Esophagus muscularis mucosa (tissue), 4 donors: ENCODE measurements around the gene GTF2E1. TPM values are rescaled to one million over a fixed set of nuclear protein-coding genes. Genes with fewer than 3 reads are reported as not detected.
"Not testable (repeated sequence)": the region's sequence is repeated elsewhere in the genome, so short reads cannot be mapped to it uniquely, and the experiment has no call there.

Experiments used
- DNase-seq: peaks from one replicate; pipeline ENCODE4 v3.0.0-alpha.2; 2017; ENCODE audit errors: extremely low spot score
- H3K27ac ChIP-seq, 4 donors: fragments of 200-600 bp; sonication (generic); replicated peaks in 1 of 4; 1 replicate in 3 of 4; 2 replicates in 1 of 4; pipeline ENCODE4 v1.5.1; 2016 to 2019; ENCODE audit warnings: mild to moderate bottlenecking in 1 of 4
- H3K27me3 ChIP-seq, 4 donors: fragments of 200-600 bp; sonication (generic); one replicate each; pipeline versions ENCODE4 v1.5.1 to v1.6.0; 2016 to 2019
- H3K36me3 ChIP-seq, 4 donors: fragments of 200-600 bp; sonication (generic); one replicate each; pipeline ENCODE4 v1.5.1; 2016 to 2019
- H3K4me1 ChIP-seq, 4 donors: fragments of 200-600 bp; sonication (generic); one replicate each; pipeline ENCODE4 v1.5.1; 2016 to 2019
- H3K4me3 ChIP-seq, 4 donors: fragments of 200-600 bp; sonication (generic); 1 replicate in 2 of 4; 2 replicates in 2 of 4; pipeline ENCODE4 v1.5.1; 2016 to 2019; ENCODE audit warnings: mild to moderate bottlenecking in 4 of 4, moderate library complexity in 1 of 4
- H3K9me3 ChIP-seq, 4 donors: fragments of 200-600 bp; sonication (generic); 1 replicate in 3 of 4; 2 replicates in 1 of 4; pipeline ENCODE4 v1.5.1; 2016 to 2019
- EP300 ChIP-seq: sonication (generic); formaldehyde crosslinking; IDR thresholded peaks from one replicate; pipeline ENCODE4 v1.6.1; 2017; ENCODE audit warnings: antibody characterized with exemption
- POLR2A ChIP-seq: fragments of 450-650 bp; IDR thresholded peaks from one replicate; pipeline ENCODE4 v1.6.1; 2017; ENCODE audit warnings: antibody characterized with exemption, moderate library complexity, mild to moderate bottlenecking, low read depth
- POLR2AphosphoS5 ChIP-seq, 2 donors: sonication (generic); formaldehyde crosslinking; IDR thresholded peaks; one replicate each; pipeline ENCODE4 v1.6.1; 2017; ENCODE audit warnings: antibody characterized with exemption in 2 of 2
- WGBS: methylation state at CpG from one replicate; pipeline ENCODE4 v1.1.5; 2018; 5-methylcytosine and 5-hydroxymethylcytosine counted together
- intact Hi-C: fragments of 100-400 bp; cut with DNase I; formaldehyde crosslinking; loops from one replicate; pipeline ENCODE4 v1.15.1; 2023
- total RNA-seq, 4 donors: library from RNA; depleted of rRNA; stranded (reverse); fragments of >200 nt; gene quantifications; one replicate each; pipeline versions ENCODE4 v1.1.0 to v1.2.1, GENCODE V29; 2016
- TF ChIP-seq, protein P1 (sequence below), 3 experiments: fragments of 200-600 bp in 2 of 3; fragments of 450-650 bp in 1 of 3; sonication (generic) in 2 of 3; IDR thresholded peaks; one replicate each; pipeline ENCODE4 v1.5.1; 2017 to 2019; ENCODE audit warnings: antibody characterized with exemption in 3 of 3, mild to moderate bottlenecking in 2 of 3, moderate library complexity in 1 of 3

The GTF2E1 gene
- total RNA-seq, 4 donors from 2014 or later: 9.4 to 18.2 (median 13.9) TPM

DNA sequence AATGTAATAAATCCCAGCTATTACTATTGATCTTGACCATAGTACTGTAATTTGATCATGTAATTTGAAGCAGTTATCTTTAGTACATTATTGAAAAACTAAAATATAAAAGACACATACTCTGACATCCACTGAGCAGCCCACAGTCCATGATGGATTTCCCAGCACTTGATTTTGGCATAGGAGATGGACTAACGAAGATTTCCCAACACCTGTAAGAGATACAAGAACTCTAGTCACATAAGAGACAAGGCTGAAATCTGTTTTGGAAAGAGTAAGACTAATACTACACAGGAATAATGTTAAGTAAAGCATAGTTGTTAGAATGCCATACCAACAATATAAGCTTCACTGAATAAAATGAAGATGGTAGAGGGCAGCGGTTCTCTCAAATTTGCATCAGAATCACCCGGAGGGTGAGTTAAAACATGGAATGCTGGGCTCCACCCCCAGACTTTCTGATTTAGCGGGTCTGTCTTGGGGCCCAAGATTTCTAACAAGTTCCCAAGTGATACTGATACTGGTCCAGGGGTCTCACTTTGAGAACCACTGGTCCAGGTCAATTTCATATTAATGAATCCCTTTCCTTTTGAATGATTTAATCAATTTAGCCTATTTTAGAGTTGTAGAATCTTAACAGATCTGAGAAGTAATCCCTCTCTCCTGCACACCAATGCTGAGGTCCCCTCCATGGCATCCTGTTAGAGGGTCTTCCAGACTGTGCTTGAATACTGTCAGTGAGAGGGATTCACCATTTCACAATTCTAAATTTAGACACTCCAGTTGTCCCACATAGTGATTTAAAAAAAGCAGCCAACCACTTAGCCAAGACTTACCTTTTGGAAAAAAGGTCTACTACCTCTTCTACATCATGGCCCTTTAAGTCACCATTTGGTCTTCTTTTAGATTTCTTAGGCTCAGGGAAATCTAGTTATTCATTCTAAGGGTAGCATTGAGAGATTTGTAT, 11.7 kb upstream of the GTF2E1 start:
- DNase-seq: no peak
- WGBS: 86% methylated on average over 4 of the region's 4 CpGs
- H3K27ac ChIP-seq: no peak overlapping the region

GRCh38 chr3:120738006-120738405, 4.5 kb upstream of the GTF2E1 start:
- H3K27me3 ChIP-seq, H3K4me3 ChIP-seq, H3K27ac ChIP-seq, DNase-seq, H3K9me3 ChIP-seq, intact Hi-C loops: not testable (repeated sequence)
- H3K4me1 ChIP-seq: peaks cover 5 to 13% (median 9%) of the 10 kb centered on the region in 4 donors
- WGBS: 100% methylated on average over 2 of the region's 8 CpGs
- H3K36me3 ChIP-seq: peaks cover 0 to 17% (median 11%) of the 10 kb centered on the region in 4 donors

More for the DNA sequence above, 11.7 kb upstream of the GTF2E1 start:
- TF ChIP-seq, protein P1, sequence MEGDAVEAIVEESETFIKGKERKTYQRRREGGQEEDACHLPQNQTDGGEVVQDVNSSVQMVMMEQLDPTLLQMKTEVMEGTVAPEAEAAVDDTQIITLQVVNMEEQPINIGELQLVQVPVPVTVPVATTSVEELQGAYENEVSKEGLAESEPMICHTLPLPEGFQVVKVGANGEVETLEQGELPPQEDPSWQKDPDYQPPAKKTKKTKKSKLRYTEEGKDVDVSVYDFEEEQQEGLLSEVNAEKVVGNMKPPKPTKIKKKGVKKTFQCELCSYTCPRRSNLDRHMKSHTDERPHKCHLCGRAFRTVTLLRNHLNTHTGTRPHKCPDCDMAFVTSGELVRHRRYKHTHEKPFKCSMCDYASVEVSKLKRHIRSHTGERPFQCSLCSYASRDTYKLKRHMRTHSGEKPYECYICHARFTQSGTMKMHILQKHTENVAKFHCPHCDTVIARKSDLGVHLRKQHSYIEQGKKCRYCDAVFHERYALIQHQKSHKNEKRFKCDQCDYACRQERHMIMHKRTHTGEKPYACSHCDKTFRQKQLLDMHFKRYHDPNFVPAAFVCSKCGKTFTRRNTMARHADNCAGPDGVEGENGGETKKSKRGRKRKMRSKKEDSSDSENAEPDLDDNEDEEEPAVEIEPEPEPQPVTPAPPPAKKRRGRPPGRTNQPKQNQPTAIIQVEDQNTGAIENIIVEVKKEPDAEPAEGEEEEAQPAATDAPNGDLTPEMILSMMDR (IDR thresholded peaks at IDR 0.05): no peak
- TF ChIP-seq POLR2AphosphoS5 (IDR thresholded peaks at IDR 0.05) (no peak), POLR2A (no peak), EP300 (no peak)
- Histone ChIP-seq H3K27me3 (no peaks in the 10 kb centered on the region), H3K4me3 (no peak overlapping the region), H3K36me3 (peaks cover 0 to 11% (median 2%) of the 10 kb centered on the region in 4 donors), H3K9me3 (no peaks in the 10 kb centered on the region), H3K4me1 (no peaks in the 10 kb centered on the region)
- intact Hi-C loops: no loop called here

DNA sequence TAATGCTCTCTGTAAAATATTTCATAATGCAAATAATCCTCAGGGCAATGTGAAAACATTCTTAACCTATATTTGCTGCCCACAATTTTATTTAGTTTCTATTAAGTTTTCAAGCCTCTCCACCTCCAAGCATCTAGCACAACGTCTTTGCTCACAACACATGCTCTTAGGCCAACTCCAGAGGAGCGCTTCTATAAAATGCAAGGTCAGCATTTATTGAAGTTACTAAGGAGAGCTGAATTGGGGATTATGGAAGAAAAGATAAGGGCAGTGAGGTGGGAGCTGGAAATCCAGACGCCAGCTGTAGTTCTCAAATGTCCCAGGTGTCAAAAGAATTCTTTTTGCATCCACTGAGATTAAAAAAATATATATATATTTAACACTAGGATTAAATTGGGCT, 1.2 kb upstream of the GTF2E1 start:
- Histone ChIP-seq H3K4me1 (peaks cover 16 to 26% (median 21%) of the 10 kb centered on the region in 4 donors), H3K4me3 (peak overlapping the region; percentile 64 to 96 (median 80)), H3K36me3 (peaks cover 0 to 17% (median 11%) of the 10 kb centered on the region in 4 donors), H3K27me3 (no peaks in the 10 kb centered on the region), H3K9me3 (no peaks in the 10 kb centered on the region), H3K27ac (peak overlapping the region in 1 of 4 donors; percentile 97)
- intact Hi-C loops: loop anchor here (10.0 kb wide), 1 partner anchor 177 kb away; no protein-coding TSS in a partner anchor
- 52% methylated on average over 3 of the region's 3 CpGs for WGBS
- TF ChIP-seq POLR2AphosphoS5 (IDR thresholded peaks at IDR 0.05): no peak
- TF ChIP-seq, protein P1 (IDR thresholded peaks at IDR 0.05): no peak
- TF ChIP-seq EP300: no peak
- no peak for DNase-seq

DNA sequence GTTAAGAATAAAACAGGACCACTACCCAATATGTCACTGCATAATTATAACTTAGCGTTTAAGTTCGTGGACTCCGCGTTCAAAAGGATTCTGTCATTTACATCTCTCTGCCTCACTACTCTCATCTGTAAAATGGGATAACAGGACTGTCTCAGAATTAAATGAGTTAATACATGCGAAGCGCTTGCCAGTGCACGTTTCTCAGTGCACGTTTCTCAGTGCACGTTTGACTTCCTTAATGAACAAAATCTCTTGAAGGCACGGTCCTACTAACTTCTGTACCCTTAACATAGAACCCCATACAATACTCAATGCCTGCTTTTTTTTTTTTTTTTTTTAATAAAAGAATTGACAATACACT, 727 bp upstream of the GTF2E1 start:
- intact Hi-C loops: loop anchor here (10.0 kb wide), 1 partner anchor 177 kb away; no protein-coding TSS in a partner anchor
- H3K27me3 ChIP-seq: no peaks in the 10 kb centered on the region
- H3K9me3 ChIP-seq: no peaks in the 10 kb centered on the region
- peaks cover 0 to 17% (median 11%) of the 10 kb centered on the region in 4 donors for H3K36me3 ChIP-seq
- peak overlapping the region; percentile 64 to 96 (median 80) for H3K4me3 ChIP-seq
- peaks cover 16 to 26% (median 21%) of the 10 kb centered on the region in 4 donors for H3K4me1 ChIP-seq
- peak overlapping the region; percentile 91 to 97 (median 94) for H3K27ac ChIP-seq
- 9% methylated on average over 10 of the region's 10 CpGs for WGBS
- DNase-seq: no peak
- no peak for TF ChIP-seq POLR2AphosphoS5 (IDR thresholded peaks at IDR 0.05)
- TF ChIP-seq EP300: no peak
- TF ChIP-seq POLR2A: no peak
- TF ChIP-seq, protein P1 (IDR thresholded peaks at IDR 0.05): no peak

DNA sequence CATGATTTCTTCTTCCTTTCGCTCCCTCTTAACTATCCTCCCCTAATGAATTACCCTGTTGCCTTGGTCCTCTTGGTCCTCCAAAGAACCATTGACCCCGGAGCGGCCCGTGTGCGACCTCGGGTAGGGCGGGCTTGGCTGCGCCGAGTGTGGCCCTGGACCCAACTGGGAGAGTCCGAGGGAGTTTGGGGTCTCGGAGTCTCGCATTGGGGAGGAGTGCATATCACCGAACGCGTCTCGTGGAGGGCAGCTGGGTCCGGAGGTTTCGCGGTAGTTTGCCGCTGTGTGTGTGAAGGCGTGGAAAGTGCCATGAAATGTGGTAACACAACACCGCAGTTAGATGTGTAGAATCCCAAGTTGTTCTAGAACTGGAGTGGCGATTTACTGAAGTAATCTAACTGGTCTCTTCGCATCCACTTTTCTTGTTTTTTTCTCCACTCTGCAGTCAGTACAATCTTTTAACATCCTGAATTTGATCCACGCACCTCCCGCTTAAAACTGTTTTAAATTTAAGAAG, 363 bp downstream of the GTF2E1 start:
- Histone ChIP-seq H3K27ac (peak overlapping the region; percentile 91 to 97 (median 94)), H3K4me1 (peaks cover 16 to 26% (median 21%) of the 10 kb centered on the region in 4 donors), H3K9me3 (no peaks in the 10 kb centered on the region), H3K4me3 (peak overlapping the region; percentile 64 to 96 (median 80)), H3K27me3 (no peaks in the 10 kb centered on the region), H3K36me3 (peaks cover 0 to 11% (median 4%) of the 10 kb centered on the region in 4 donors)
- TF ChIP-seq POLR2A (no peak), EP300 (no peak), POLR2AphosphoS5 (IDR thresholded peaks at IDR 0.05) (no peak)
- TF ChIP-seq, protein P1 (IDR thresholded peaks at IDR 0.05): no peak
- intact Hi-C loops: loop anchor here (10.0 kb wide), 1 partner anchor 178 kb away; no protein-coding TSS in a partner anchor
- 0% methylated on average over 14 of the region's 26 CpGs for WGBS
- DNase-seq: no peak
